Measurements from ENCODE around the gene AP1S3. TPM values are rescaled to one million over a fixed set of nuclear protein-coding genes. Genes with fewer than 3 reads are reported as not detected.

The AP1S3 gene
- total RNA-seq, 1 experiment from 2014 or later, result 73.3 TPM

GRCh38 chr2:223852281-223852795 lies 15.0 kb upstream of the AP1S3 start:
- intact Hi-C loops (cut with micrococcal nuclease; ENCODE audit: unreplicated experiment), result no loop called here
- H3K9me3 ChIP-seq (ENCODE audit: insufficient read depth, low read depth), result peaks cover 14% of the 10 kb centered on the region; the same call in 1 of the 2 replicates
- H3K27ac ChIP-seq, result peak overlapping the region; percentile 38; the same call in 1 of the 2 replicates
- no peaks in the 10 kb centered on the region for H3K27me3 ChIP-seq (ENCODE audit: insufficient read depth, low read depth)
- TF ChIP-seq CTCF (conservative IDR thresholded peaks at IDR 0.05), result no peak
- no peak for TF ChIP-seq EZH2 (IDR thresholded peaks at IDR 0.05; ENCODE audit: low read depth)
- ChIA-PET POLR2A (ENCODE audit: unreplicated experiment) (no interaction called here), CTCF (no interaction called here)
- no peak overlapping the region for H2AFZ ChIP-seq
- no peak overlapping the region for H3K4me2 ChIP-seq
- H3K9me2 ChIP-seq (ENCODE audit: insufficient read depth), result no peaks in the 10 kb centered on the region
- peaks cover 49% of the 10 kb centered on the region for H3K4me1 ChIP-seq (replicated peaks; ENCODE audit: insufficient read depth)
- BruUV-seq (replicated peaks), result no TSS peak
- H4K20me1 ChIP-seq (ENCODE audit: insufficient read depth), result no peaks in the 10 kb centered on the region
- peak in 1 of 2 experiments; percentile 34 for DNase-seq
- H3K36me3 ChIP-seq (ENCODE audit: low read depth), result peaks cover 4% of the 10 kb centered on the region; the same call in 1 of the 2 replicates
- no peak overlapping the region for H3K4me3 ChIP-seq
- peaks cover 39% of the 10 kb centered on the region for H3F3A ChIP-seq (ENCODE audit: insufficient read depth, low read depth)
- H3K79me2 ChIP-seq (ENCODE audit: low read depth), result no peaks in the 10 kb centered on the region

- H3K79me2 ChIP-seq (ENCODE audit: low read depth), result no peaks in the 10 kb centered on the region
- intact Hi-C loops (cut with micrococcal nuclease; ENCODE audit: unreplicated experiment), result no loop called here
- no peaks in the 10 kb centered on the region for H3K9me2 ChIP-seq (ENCODE audit: insufficient read depth)
- no peak for TF ChIP-seq CTCF (conservative IDR thresholded peaks at IDR 0.05)
- TF ChIP-seq EZH2 (IDR thresholded peaks at IDR 0.05; ENCODE audit: low read depth), result no peak
- H4K20me1 ChIP-seq (ENCODE audit: insufficient read depth), result no peaks in the 10 kb centered on the region
- no peak for DNase-seq
- BruUV-seq (replicated peaks), result no TSS peak
- H3K4me2 ChIP-seq, result no peak overlapping the region
- H3K4me1 ChIP-seq (replicated peaks; ENCODE audit: insufficient read depth), result peaks cover 15% of the 10 kb centered on the region
- H3K4me3 ChIP-seq, result no peak overlapping the region
- H3K27me3 ChIP-seq (ENCODE audit: insufficient read depth, low read depth), result no peaks in the 10 kb centered on the region
- peaks cover 14% of the 10 kb centered on the region; the same call in 1 of the 2 replicates for H3K9me3 ChIP-seq (ENCODE audit: insufficient read depth, low read depth)
- H3K36me3 ChIP-seq (ENCODE audit: low read depth), result peaks cover 4% of the 10 kb centered on the region; the same call in 1 of the 2 replicates
- H3K27ac ChIP-seq, result peak overlapping the region; percentile 84
- POLR2A ChIA-PET (ENCODE audit: unreplicated experiment), result no interaction called here
- peaks cover 16% of the 10 kb centered on the region; the same call in 1 of the 2 replicates for H3F3A ChIP-seq (ENCODE audit: insufficient read depth, low read depth)
- no peak overlapping the region for H2AFZ ChIP-seq
- CTCF ChIA-PET, result no interaction called here
Measured at GRCh38 chr2:223847410-223847809, 10.0 kb upstream of the AP1S3 start.

GRCh38 chr2:223846515-223846914 lies 9.1 kb upstream of the AP1S3 start:
- ChIA-PET POLR2A (ENCODE audit: unreplicated experiment) (interaction anchor here (0.5 to 0.7 kb wide), 5 partner anchors 12 to 915 kb away, joined by 3 to 10 read pairs (median 4); no protein-coding TSS in a partner anchor), CTCF (interaction anchor here (0.6 to 1.0 kb wide), 2 partner anchors 15 kb away, joined by 3 to 4 read pairs; no protein-coding TSS in a partner anchor)
- Histone ChIP-seq H3K9me3 (ENCODE audit: insufficient read depth, low read depth) (peaks cover 14% of the 10 kb centered on the region; the same call in 1 of the 2 replicates), H3K4me2 (peak overlapping the region; percentile 8; the same call in 1 of the 2 replicates), H3K79me2 (ENCODE audit: low read depth) (no peaks in the 10 kb centered on the region), H3K9me2 (ENCODE audit: insufficient read depth) (no peaks in the 10 kb centered on the region), H3K27ac (peak overlapping the region; percentile 84), H3K4me1 (replicated peaks; ENCODE audit: insufficient read depth) (peaks cover 14% of the 10 kb centered on the region), H4K20me1 (ENCODE audit: insufficient read depth) (no peaks in the 10 kb centered on the region), H3K4me3 (no peak overlapping the region), H3K36me3 (ENCODE audit: low read depth) (peaks cover 4% of the 10 kb centered on the region; the same call in 1 of the 2 replicates), H3K27me3 (ENCODE audit: insufficient read depth, low read depth) (no peaks in the 10 kb centered on the region), H3F3A (ENCODE audit: insufficient read depth, low read depth) (peaks cover 16% of the 10 kb centered on the region; the same call in 1 of the 2 replicates), H2AFZ (no peak overlapping the region)
- peak; percentile 33 to 93 for DNase-seq
- intact Hi-C loops (cut with micrococcal nuclease; ENCODE audit: unreplicated experiment), result loop anchor here (1.0 kb wide), 1 partner anchor 15 kb away; no protein-coding TSS in a partner anchor
- TF ChIP-seq CTCF (conservative IDR thresholded peaks at IDR 0.05) (no peak), EZH2 (IDR thresholded peaks at IDR 0.05; ENCODE audit: low read depth) (no peak)
- BruUV-seq (replicated peaks), result no TSS peak
